ENCODE results near the gene EVL. TPM values are rescaled to one million over a fixed set of nuclear protein-coding genes. Genes with fewer than 3 reads are reported as not detected.

EVL gene
- total and polyA plus RNA-seq, 2 of the 8 experiments (the other 6 are each of a cell fraction or from before 2014, with no cell fraction given), result 30.7 to 64.6 TPM

GRCh38 chr14:100134586-100134985 is 69.4 kb downstream of the EVL start (continued):
- no peak for TF ChIP-seq CHD7 (IDR thresholded peaks at IDR 0.05; ENCODE audit: insufficient replicate concordance, low read length)
- no peak for TF ChIP-seq TBP (IDR thresholded peaks at IDR 0.05; ENCODE audit: low read depth, low read length)

Data from H1 (cell line).